ENCODE measurements around the gene DLG3.

DNA sequence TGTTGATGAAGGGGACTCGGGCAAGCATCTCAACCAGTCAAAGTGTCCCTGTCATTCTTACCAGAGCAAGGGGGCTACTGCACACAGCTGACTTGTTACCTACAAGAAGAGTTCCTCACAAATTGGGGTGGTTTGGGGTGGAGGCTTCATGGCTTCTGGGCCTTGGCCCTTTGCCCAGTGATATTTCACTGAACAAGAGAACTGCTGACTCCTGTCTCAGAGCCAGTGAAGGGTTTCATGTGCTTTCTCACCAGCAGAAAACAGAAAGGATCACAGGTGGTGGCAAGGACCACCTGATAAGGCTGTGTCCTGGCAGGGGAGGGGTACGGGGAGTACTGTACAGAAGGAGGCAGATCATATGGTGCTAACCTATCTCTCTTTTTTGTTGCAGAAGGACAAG is 53.5 kb downstream of the DLG3 start:
- TF ChIP-seq, protein P1, sequence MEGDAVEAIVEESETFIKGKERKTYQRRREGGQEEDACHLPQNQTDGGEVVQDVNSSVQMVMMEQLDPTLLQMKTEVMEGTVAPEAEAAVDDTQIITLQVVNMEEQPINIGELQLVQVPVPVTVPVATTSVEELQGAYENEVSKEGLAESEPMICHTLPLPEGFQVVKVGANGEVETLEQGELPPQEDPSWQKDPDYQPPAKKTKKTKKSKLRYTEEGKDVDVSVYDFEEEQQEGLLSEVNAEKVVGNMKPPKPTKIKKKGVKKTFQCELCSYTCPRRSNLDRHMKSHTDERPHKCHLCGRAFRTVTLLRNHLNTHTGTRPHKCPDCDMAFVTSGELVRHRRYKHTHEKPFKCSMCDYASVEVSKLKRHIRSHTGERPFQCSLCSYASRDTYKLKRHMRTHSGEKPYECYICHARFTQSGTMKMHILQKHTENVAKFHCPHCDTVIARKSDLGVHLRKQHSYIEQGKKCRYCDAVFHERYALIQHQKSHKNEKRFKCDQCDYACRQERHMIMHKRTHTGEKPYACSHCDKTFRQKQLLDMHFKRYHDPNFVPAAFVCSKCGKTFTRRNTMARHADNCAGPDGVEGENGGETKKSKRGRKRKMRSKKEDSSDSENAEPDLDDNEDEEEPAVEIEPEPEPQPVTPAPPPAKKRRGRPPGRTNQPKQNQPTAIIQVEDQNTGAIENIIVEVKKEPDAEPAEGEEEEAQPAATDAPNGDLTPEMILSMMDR (IDR thresholded peaks at IDR 0.05), result no peak
- TF ChIP-seq POLR2AphosphoS5 (IDR thresholded peaks at IDR 0.05), result no peak
- TF ChIP-seq EP300 (IDR thresholded peaks at IDR 0.05), result no peak

Measured in esophagus muscularis mucosa (tissue), 4 donors.